HFF-Myc (cell line): ENCODE measurements around the gene POC1A.

ENCODE experiments used
- DNase-seq: peaks from one replicate; pipeline ENCODE4 v3.0.0-alpha.2; 2011; ENCODE audit warnings: low read depth; ENCODE audit errors: extremely low read depth
- H3K4me3 ChIP-seq: replicated peaks from 2 replicates; pipeline ENCODE4 v1.5.1; 2011; ENCODE audit warnings: low read depth, mild to moderate bottlenecking, control low read depth, low read length
- TF ChIP-seq, protein P1 (sequence below): IDR thresholded peaks from 2 replicates; pipeline ENCODE4 v1.5.1; 2012; ENCODE audit warnings: mild to moderate bottlenecking, low read depth, low read length, control low read depth; ENCODE audit errors: missing control alignments

The POC1A gene

DNA sequence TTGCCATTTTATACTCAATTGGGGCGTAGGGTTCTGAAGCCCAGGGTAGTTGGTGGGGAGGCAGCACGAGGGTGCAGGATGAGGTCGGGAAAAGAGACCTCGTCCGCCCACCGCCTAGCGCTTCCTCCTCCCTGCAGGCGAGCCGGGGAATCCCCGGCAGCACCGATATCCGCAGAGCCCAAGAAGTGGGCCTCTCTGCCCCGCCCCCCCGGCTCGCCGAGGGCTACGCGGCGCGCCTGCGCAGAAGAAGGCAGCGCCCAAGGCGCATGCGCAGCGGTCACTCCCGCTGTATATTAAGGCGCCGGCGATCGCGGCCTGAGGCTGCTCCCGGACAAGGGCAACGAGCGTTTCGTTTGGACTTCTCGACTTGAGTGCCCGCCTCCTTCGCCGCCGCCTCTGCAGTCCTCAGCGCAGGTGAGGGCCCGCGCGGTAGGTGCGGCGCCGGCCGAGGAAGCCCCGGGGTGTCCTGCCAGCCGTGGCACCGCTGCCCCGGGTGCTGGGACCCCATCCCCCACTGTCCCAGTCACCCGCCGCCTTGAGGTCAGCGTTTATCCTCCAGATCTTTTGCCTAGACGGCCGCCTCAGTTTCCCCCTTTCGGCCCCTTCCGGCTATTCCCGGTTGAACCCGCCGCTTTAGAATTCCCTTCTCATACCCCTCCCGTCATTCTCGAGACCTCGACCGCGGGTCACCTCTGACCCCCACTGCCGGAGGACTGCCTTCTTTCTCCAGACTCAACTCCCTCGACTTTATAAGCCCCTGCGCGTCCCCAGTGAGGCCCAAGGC, 43.8 kb upstream of the POC1A start, which contains the start of gene ALAS1:
ALAS1 (plus strand) TSS at position 319 of the 784 bp plus-strand sequence. CDS start 1,082 bp downstream, outside the sequence.
- peak within 1 kb of the TSS; percentile 72 for H3K4me3 ChIP-seq
- TF ChIP-seq, protein P1, sequence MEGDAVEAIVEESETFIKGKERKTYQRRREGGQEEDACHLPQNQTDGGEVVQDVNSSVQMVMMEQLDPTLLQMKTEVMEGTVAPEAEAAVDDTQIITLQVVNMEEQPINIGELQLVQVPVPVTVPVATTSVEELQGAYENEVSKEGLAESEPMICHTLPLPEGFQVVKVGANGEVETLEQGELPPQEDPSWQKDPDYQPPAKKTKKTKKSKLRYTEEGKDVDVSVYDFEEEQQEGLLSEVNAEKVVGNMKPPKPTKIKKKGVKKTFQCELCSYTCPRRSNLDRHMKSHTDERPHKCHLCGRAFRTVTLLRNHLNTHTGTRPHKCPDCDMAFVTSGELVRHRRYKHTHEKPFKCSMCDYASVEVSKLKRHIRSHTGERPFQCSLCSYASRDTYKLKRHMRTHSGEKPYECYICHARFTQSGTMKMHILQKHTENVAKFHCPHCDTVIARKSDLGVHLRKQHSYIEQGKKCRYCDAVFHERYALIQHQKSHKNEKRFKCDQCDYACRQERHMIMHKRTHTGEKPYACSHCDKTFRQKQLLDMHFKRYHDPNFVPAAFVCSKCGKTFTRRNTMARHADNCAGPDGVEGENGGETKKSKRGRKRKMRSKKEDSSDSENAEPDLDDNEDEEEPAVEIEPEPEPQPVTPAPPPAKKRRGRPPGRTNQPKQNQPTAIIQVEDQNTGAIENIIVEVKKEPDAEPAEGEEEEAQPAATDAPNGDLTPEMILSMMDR = no peak

DNA sequence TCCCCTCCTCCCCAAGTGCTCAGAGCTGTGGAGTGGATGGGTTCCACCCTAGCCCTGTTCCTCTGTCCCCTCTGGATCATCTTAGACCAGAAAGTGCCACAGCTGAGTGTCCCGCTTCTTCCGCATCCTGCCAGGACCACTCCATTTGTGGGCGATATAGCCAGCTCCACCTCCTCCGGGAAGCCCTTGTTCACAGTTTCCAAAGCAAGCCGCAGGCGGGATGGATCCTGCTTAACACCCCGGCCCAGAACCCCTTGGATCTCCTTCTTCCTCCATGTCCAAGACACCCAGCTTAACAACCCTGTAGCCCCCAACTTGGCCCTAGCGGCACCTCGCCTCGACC, 43.2 kb upstream of the POC1A start:
- H3K4me3 ChIP-seq = peak overlapping the region; percentile 72
- DNase-seq = no peak
- TF ChIP-seq, protein P1 = no peak

More for the DNA sequence above, 43.8 kb upstream of the POC1A start, which contains the start of gene ALAS1:
- DNase-seq = peak; percentile 49

DNA sequence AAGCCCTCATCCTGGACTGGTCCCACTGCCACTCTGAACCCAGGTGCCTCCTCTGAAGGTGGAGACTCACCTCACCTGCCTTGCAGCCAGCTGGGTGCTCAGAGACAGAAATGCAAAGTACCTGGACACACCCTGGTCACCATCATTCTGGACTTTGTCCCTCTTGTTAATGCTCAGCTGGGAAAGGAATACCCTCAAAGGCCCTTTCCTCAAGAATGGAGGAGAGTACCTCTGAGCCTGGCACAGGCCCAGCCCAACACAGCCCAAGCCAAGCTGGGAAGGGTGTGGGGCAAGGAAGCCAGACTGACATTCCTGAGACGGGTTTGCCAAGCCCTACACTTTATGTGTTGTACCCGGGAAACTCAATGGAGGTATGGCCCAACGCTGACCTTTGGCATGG, 42.8 kb upstream of the POC1A start:
- DNase-seq = no peak
- TF ChIP-seq, protein P1 = no peak

DNA sequence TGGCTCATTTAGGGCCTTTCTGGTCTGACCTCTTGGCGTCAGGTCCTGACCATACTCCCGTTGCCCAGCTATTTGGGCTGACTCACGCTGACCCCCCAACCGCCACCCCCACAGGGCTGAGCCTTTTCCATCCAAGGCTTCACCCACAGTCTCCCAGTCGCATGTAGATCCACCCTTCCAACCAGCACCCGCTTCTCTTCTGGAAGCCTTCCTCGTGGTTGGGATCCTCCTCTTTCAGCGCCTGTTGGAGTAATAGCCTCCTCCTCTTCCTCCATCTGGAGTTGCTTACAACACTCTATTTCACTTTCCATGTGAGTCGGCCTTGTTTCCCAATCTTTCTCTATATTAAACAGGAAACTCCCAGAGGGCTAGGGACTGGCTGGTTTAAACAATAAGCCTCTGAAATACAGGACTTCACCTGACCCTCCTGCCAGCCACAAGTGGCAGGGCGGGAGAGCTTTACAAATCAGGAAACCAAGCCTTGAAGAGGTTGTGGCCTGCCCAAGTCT, 41.7 kb upstream of the POC1A start:
- H3K4me3 ChIP-seq = no peak overlapping the region
- peak; percentile 26 for DNase-seq
- TF ChIP-seq, protein P1 = no peak

More for the DNA sequence above, 42.8 kb upstream of the POC1A start:
- H3K4me3 ChIP-seq = no peak overlapping the region

DNA sequence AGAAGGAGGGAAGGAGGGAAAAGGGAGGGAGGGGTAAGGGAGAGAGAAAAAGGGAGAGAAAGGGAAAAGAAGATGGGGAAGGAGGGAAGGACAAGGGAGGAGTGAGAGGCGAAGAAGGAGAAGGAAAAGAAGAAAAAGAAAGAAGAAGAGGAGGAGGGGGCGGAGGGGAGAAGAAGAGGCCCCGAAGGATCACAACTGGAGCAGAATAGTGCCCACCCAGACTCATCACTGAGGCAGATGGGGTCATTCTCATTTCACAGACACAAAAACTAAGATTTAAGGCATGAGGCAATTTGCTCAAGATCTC, 41.0 kb upstream of the POC1A start:
- H3K4me3 ChIP-seq = no peak overlapping the region
- TF ChIP-seq, protein P1 = no peak
- no peak for DNase-seq

DNA sequence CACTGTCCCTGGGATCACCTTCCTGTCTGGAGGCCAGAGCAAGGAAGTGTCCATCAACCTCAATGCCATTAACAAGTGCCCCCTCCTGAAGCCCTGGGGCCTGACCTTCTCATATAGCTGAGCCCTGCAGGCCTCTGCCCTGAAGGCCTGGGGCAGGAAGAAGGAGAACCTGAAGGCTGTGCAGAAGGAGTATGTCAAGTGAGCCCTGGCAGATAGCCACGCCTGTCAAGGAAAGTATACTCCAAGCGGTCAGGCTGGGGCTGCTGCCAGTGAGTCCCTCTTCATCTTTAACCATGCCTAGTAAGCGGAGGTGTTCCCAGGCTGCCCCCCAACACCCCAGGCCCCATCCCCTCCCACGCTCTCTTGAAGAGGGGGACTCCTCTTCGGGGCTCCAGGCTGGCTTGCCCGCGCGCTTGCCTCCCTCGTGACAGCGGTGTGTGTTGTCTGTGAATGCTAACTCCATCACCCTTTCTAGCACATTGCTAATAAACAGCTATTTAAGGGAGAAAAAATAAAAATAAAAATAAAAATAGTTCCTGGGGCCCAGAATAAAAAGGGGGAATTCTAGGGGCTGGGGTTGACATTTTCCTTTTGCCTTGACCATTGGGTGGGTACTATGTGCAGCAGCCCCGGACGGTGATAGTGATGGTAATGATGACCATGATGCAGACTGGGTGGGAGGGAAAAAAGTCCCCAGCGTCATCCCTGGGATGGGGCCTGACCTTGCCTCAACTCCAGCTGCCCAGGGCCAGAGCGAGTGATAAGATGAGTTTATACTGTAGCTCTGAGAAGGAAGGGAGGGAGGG, 40.5 kb upstream of the POC1A start:
- TF ChIP-seq, protein P1 = no peak
- DNase-seq = no peak

More for the DNA sequence above, 40.5 kb upstream of the POC1A start:
- no peak overlapping the region for H3K4me3 ChIP-seq
